Articular chondrocyte of knee joint (primary cell): ENCODE data around the gene FBXO24. TPM values are rescaled to one million over a fixed set of nuclear protein-coding genes. Genes with fewer than 3 reads are reported as not detected.

ENCODE experiments used
- small RNA-seq: library from RNA; depleted of rRNA; stranded (forward); fragments of <200 nt; gene quantifications from one replicate; pipeline ENCODE3, GENCODE V24; 2012
- total RNA-seq: library from RNA; depleted of rRNA; stranded (reverse); fragments of >200 nt; gene quantifications from 2 replicates; pipeline ENCODE4 v1.2.3, GENCODE V29; 2012

FBXO24 gene, protein sequence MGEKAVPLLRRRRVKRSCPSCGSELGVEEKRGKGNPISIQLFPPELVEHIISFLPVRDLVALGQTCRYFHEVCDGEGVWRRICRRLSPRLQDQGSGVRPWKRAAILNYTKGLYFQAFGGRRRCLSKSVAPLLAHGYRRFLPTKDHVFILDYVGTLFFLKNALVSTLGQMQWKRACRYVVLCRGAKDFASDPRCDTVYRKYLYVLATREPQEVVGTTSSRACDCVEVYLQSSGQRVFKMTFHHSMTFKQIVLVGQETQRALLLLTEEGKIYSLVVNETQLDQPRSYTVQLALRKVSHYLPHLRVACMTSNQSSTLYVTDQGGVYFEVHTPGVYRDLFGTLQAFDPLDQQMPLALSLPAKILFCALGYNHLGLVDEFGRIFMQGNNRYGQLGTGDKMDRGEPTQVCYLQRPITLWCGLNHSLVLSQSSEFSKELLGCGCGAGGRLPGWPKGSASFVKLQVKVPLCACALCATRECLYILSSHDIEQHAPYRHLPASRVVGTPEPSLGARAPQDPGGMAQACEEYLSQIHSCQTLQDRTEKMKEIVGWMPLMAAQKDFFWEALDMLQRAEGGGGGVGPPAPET
- 0.13 and 0.43 TPM in 2 replicates for total RNA-seq

DNA sequence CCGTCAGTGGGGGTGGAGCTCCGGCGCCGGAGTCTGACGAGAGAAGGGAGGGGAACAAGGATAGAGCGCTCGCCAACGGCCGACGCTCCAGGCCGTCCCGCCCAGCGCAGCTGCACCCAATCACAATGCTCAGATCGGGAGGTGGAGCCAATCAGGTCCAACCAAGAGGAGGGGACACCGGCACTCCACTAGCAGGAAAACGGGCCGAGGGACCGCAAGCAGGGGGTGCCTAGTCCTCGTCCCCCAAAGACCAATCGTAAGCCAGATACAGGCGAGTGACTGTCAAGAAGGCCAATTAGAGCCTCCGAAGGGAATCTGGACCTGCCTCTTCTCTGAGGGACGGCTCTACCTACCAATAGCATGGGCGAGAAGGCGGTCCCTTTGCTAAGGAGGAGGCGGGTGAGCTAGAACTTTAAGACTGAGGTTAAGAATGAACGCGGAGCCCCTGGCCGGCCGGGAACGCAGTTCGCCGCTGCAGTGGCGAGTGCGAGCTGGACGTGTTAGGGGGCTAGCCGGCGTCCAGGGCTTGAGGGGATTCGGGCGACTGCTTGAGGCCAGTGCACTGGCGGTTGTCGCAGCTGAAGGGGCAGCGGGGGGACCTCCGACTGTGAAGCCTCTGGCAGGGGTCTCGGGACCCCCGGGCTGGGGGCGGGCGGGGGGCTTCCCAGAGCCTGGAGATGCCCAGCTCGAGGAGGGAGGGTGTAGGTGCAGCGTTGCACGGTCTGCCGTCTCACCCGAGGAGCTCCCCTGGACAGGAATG, at the start of gene FBXO24:
TSS of gene FBXO24 (plus strand) at position 63 of the 760 bp plus-strand sequence. CDS start at position 361, 298 bp downstream.

DNA sequence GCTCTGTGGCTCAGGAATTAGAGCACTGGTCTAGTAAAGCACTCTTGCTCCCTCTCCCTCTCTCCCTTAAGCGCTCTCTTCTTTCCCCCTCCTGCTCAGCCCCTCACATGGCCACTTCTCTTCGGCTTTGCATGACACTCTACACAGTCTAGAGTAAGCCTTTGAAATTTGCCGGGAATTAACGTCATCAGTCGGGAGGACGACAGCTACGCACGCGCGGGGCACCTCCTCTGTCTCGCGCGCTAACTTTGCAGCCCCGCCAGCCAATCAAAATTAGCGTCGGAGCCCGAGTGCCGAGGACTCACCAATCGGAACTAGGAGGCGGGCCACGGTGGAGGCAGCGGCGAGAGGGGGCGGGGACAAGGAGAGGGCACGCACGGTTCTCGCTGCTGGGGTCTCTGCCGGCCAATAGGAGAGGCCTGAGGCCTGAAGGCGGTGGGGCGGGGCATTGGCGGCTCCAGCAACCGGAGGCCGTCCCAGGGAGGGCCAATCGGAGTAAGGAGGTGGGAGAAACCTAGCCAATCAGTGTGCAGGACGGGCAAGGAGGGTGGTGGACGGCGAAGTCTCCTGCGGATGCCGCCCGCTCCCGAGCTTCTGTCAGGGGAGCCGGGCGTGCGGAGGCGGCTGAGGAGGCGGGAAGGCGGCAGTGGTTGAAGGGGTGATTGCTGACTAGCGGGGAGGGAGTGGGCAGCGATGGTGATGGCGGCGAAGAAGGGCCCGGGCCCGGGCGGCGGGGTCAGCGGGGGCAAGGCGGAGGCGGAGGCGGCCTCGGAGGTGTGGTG, 47.3 kb upstream of the FBXO24 start, which contains the start of gene AGFG2:
TSS of gene AGFG2 (plus strand) at position 550 of the 782 bp plus-strand sequence. CDS start at position 694, 144 bp downstream.

DNA sequence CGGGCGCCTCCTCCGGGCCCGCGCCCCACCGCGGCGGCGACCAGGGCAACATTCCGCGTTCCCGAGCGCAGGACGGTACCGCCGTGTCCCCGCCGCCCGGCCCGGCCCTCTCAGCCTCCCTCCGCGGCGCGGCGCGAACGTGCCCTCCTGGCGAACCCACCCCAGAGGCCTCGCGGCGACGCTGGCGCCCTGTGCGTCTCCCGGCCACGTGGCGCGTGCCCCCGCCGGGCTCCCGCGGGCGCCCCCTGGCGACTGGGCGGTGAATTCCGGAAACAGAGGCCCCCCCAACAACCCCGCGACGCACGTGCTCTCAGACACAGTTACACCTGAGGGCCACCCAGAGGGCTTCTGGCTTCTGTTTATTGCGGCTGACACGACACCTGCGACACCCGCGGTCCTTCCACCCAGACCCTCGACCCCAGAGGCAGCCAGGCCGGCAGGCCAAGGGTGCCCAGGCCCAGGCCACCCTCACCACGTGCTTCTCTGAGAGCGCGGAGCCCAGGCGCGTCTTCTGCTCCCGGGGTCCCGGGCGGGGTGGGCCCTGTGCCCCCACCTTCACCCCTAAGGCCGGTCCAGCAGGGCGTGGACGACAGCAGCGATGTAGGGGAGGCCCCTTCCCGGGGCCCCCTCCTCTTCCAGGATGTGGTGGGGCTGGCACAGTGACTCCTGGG, 12.3 kb upstream of the FBXO24 start, which contains the start of gene SAP25:
TSS of gene SAP25 (minus strand) at position 210 of the 671 bp plus-strand sequence. CDS start at position 52, 158 bp downstream.

DNA sequence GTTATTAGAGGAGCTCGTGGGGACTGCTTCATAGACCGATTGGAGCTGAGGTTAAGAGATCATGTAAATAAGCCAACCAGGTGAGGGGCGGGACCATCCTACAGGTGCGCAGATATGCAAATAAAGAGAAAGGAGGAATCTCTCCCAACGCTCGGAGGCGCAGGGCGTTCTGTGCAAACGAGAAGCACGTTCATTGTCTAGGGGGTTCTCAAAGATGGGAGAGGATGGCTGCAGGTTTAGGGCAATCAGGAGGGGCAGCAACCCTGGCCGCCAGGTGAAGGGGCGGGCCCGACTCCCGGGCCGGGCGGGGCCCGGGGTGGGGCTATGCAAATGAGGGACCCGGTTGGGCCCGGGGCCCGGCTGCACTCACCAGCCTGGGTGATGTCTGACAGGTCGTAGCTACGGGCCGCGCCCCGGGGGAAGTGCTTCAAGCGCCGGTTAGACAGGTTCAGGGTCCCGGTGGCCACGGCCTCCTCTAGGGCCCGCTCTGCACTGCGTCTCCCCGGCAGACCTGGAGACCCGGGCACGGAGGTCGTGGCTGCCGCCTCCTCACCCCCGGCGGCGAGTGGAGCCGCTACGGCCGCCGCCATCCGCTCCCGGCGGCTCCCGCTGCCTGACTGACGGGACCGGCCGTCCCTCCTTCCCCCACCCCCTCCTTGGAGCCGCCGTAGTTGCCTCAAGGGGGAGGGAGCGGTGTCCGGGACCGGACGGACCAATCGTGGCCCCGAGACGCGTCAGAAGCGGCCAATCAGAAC, 440 bp upstream of the FBXO24 start, which contains the start of gene LRCH4:
TSS of gene LRCH4 (minus strand) at position 619 of the 755 bp plus-strand sequence. CDS start at position 590, 29 bp downstream.

DNA sequence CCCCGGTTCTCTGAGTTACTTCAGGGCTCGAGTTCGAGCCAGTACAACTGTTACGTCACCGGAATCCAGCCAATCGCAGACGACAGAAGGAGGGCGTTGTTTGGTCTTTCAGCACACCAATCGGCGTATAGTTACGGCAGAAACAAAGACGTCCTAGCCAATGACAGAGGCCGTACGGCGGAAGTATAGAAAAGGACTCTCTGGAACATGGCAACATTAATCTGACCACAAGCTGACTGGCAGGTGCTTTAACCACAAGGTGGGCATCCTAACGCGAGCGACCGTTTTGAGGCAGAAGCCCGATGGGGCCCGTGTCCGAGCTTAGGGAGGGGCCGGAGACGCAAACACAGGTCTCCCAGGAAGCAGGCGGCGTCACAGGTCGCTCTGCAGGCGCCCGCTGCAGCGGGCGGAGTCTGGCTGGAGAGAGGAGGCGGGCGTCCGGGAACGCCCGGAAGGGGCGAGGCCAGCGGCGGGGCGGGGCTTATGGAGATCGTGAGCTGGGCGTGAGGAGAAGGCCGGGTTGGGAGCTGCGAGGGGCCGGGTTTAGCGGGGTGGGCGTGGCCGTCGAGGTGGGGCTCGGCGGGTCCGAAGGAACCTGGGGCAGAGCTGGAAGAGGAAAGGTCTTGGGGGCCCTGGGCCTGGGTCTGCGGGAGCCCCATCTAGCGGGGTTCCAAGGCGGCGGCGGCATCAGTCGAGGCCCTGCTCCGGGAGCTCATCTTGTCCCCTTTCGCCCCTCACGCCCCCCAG, 26.0 kb downstream of the FBXO24 start, which contains the start of gene MOSPD3:
TSS of gene MOSPD3 (plus strand) at position 558 of the 747 bp plus-strand sequence. CDS start 252 bp downstream, outside the sequence.

DNA sequence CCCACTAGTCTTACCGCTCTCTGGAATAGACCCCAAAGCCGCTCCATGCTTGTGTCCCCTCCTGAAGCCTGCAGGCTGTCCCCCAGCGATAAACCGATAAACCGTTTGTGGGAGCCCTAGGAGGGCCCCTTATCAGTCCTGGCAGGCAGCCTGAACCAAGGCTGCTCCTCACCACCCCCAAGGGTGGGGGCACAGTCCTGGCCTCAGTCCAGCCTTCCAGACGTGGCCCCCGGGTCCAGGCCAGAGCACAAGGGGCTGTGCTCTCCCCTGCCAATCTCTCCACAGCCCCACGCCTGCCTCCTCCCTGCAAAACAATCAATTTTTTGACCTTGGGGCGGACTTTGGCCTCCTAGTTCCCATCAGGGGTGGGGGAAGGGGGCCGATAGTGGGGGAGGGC, 55.3 kb downstream of the FBXO24 start, which contains the start of gene TFR2:
TSS of gene TFR2 (minus strand) at position 90 of the 397 bp plus-strand sequence. CDS start at position 47, 43 bp downstream.

Small RNA genes lying within 50 kb of the gene (small RNA-seq; reads per million reads assigned to genes)
- not detected for gene SAP25

Other genes starting within 250 kb of the FBXO24 start
- gene PILRB, start 228.2 kb upstream of the FBXO24 start, total RNA-seq: 7.8 and 11.8 TPM in 2 replicates
- 0.65 TPM in 1 of 2 replicates, not detected in the other for gene PILRA, start 212.8 kb upstream of the FBXO24 start, total RNA-seq
- gene ZCWPW1, start 157.6 kb upstream of the FBXO24 start, total RNA-seq: 2.4 and 3.5 TPM in 2 replicates
- 33.4 and 35.0 TPM in 2 replicates for gene MEPCE, start 156.5 kb upstream of the FBXO24 start, total RNA-seq
- 6.4 and 8.0 TPM in 2 replicates for gene PPP1R35, start 149.8 kb upstream of the FBXO24 start, total RNA-seq
- gene SPACDR, start 122.1 kb upstream of the FBXO24 start, total RNA-seq: 0.26 TPM in 1 of 2 replicates, not detected in the other
- gene TSC22D4, start 107.1 kb upstream of the FBXO24 start, total RNA-seq: 20.8 and 21.9 TPM in 2 replicates
- gene NYAP1, start 102.4 kb upstream of the FBXO24 start, total RNA-seq: 1.1 and 1.8 TPM in 2 replicates
- gene AGFG2, start 47.1 kb upstream of the FBXO24 start, total RNA-seq: 7.2 and 9.4 TPM in 2 replicates
- gene SAP25, start 12.4 kb upstream of the FBXO24 start, total RNA-seq: not detected in 2 replicates
- 8.0 TPM in 2 replicates for gene LRCH4, start 199 bp upstream of the FBXO24 start, total RNA-seq
- gene PCOLCE, start 16.0 kb downstream of the FBXO24 start, total RNA-seq: 129 and 159 TPM in 2 replicates
- 7.4 and 8.4 TPM in 2 replicates for gene MOSPD3, start 26.2 kb downstream of the FBXO24 start, total RNA-seq
- gene TFR2, start 55.2 kb downstream of the FBXO24 start, total RNA-seq: 0.65 TPM in 2 replicates
- 0.11 TPM in 1 of 2 replicates, not detected in the other for gene ACTL6B, start 70.1 kb downstream of the FBXO24 start, total RNA-seq
- 63.1 and 82.8 TPM in 2 replicates for gene GNB2, start 87.4 kb downstream of the FBXO24 start, total RNA-seq
- gene GIGYF1, start 107.9 kb downstream of the FBXO24 start, total RNA-seq: 21.8 and 24.3 TPM in 2 replicates
- gene POP7, start 119.8 kb downstream of the FBXO24 start, total RNA-seq: 23.5 and 24.2 TPM in 2 replicates
- gene EPO, start 134.1 kb downstream of the FBXO24 start, total RNA-seq: not detected in 2 replicates
- not detected in 2 replicates for gene ZAN, start 147.3 kb downstream of the FBXO24 start, total RNA-seq
- gene EPHB4, start 241.2 kb downstream of the FBXO24 start, total RNA-seq: 32.1 and 34.0 TPM in 2 replicates